Measurements from ENCODE around the gene PSPC1. TPM values are rescaled to one million over a fixed set of nuclear protein-coding genes. Genes with fewer than 3 reads are reported as not detected.
"Not testable (repeated sequence)": the region's sequence is repeated elsewhere in the genome, so short reads cannot be mapped to it uniquely, and the experiment has no call there.

PSPC1 gene
- total RNA-seq, 1 experiment from 2014 or later: 27.1 TPM

GRCh38 chr13:19782049-19782726, 557 bp downstream of the PSPC1 start:
- Histone ChIP-seq H3K4me2 (peak overlapping the region; percentile 88), H3K9me2 (ENCODE audit: insufficient read depth) (no peaks in the 10 kb centered on the region), H3K27me3 (ENCODE audit: insufficient read depth, low read depth) (no peaks in the 10 kb centered on the region), H3K9me3 (ENCODE audit: insufficient read depth, low read depth) (no peaks in the 10 kb centered on the region), H4K20me1 (ENCODE audit: insufficient read depth) (no peaks in the 10 kb centered on the region), H3K4me3 (peak overlapping the region; percentile 100), H3K36me3 (ENCODE audit: low read depth) (peaks cover 4% of the 10 kb centered on the region; the same call in 1 of the 2 replicates), H3F3A (ENCODE audit: insufficient read depth, low read depth) (peaks cover 6% of the 10 kb centered on the region; the same call in 1 of the 2 replicates), H3K79me2 (ENCODE audit: low read depth) (peaks cover 31% of the 10 kb centered on the region), H2AFZ (peak overlapping the region; percentile 83), H3K27ac (peak overlapping the region; percentile 74), H3K4me1 (replicated peaks; ENCODE audit: insufficient read depth) (0 out of 2 replicates have a peak, but pooled peaks cover 11% of the 10 kb centered on the region)
- TF ChIP-seq, protein P1, sequence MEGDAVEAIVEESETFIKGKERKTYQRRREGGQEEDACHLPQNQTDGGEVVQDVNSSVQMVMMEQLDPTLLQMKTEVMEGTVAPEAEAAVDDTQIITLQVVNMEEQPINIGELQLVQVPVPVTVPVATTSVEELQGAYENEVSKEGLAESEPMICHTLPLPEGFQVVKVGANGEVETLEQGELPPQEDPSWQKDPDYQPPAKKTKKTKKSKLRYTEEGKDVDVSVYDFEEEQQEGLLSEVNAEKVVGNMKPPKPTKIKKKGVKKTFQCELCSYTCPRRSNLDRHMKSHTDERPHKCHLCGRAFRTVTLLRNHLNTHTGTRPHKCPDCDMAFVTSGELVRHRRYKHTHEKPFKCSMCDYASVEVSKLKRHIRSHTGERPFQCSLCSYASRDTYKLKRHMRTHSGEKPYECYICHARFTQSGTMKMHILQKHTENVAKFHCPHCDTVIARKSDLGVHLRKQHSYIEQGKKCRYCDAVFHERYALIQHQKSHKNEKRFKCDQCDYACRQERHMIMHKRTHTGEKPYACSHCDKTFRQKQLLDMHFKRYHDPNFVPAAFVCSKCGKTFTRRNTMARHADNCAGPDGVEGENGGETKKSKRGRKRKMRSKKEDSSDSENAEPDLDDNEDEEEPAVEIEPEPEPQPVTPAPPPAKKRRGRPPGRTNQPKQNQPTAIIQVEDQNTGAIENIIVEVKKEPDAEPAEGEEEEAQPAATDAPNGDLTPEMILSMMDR (conservative IDR thresholded peaks at IDR 0.05): no peak
- no peak for TF ChIP-seq EZH2 (IDR thresholded peaks at IDR 0.05; ENCODE audit: low read depth)
- CTCF ChIA-PET: no interaction called here
- DNase-seq: peak in 1 of 2 experiments; percentile 16
- POLR2A ChIA-PET (ENCODE audit: unreplicated experiment): interaction anchor here (0.6 to 0.7 kb wide), 2 partner anchors 11 to 42 kb away, joined by 3 to 7 read pairs; no protein-coding TSS in a partner anchor
- intact Hi-C loops (cut with micrococcal nuclease; ENCODE audit: unreplicated experiment): no loop called here
- TSS peak; percentile 87 for BruUV-seq (replicated peaks)

DNA sequence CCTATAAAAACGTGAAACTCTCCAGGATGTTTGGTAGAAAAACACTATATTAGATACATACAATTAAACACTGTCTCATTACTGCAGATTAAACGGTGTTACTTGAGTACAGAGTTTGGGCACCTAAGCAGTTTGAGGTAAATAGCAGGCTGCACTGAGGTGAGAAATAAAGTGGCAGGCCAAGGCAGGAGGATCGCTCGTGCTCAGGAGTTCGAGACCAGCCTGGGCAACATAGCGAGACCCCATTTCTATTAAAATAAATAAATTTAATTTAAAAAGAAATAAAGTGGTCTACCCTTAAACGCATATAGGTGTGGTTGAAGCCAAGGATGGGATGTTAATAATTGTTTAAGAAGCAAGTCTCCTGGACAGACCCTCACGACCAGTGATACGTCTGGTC, 1.2 kb downstream of the PSPC1 start:
- intact Hi-C loops (cut with micrococcal nuclease; ENCODE audit: unreplicated experiment): no loop called here
- 0 out of 2 replicates have a peak, but pooled peaks cover 11% of the 10 kb centered on the region for H3K4me1 ChIP-seq (replicated peaks; ENCODE audit: insufficient read depth)
- peak overlapping the region; percentile 74 for H3K27ac ChIP-seq
- peaks cover 4% of the 10 kb centered on the region; the same call in 1 of the 2 replicates for H3K36me3 ChIP-seq (ENCODE audit: low read depth)
- H3K9me3 ChIP-seq (ENCODE audit: insufficient read depth, low read depth): no peaks in the 10 kb centered on the region
- POLR2A ChIA-PET (ENCODE audit: unreplicated experiment): no interaction called here
- peaks cover 6% of the 10 kb centered on the region; the same call in 1 of the 2 replicates for H3F3A ChIP-seq (ENCODE audit: insufficient read depth, low read depth)
- peak overlapping the region; percentile 88 for H3K4me2 ChIP-seq
- no TSS peak for BruUV-seq (replicated peaks)
- H3K9me2 ChIP-seq (ENCODE audit: insufficient read depth): no peaks in the 10 kb centered on the region
- H3K27me3 ChIP-seq (ENCODE audit: insufficient read depth, low read depth): no peaks in the 10 kb centered on the region
- DNase-seq: no peak
- H4K20me1 ChIP-seq (ENCODE audit: insufficient read depth): 0 out of 2 replicates have a peak, but pooled peaks cover under 1% of the 10 kb centered on the region
- CTCF ChIA-PET: no interaction called here
- H3K79me2 ChIP-seq (ENCODE audit: low read depth): peaks cover 37% of the 10 kb centered on the region
- no peak overlapping the region for H2AFZ ChIP-seq
- TF ChIP-seq, protein P1 (conservative IDR thresholded peaks at IDR 0.05): no peak
- TF ChIP-seq EZH2 (IDR thresholded peaks at IDR 0.05; ENCODE audit: low read depth): no peak
- H3K4me3 ChIP-seq: peak overlapping the region; percentile 100

GRCh38 chr13:19780753-19781418, 1.9 kb downstream of the PSPC1 start:
- H3K4me3 ChIP-seq: peak overlapping the region; percentile 100
- peak overlapping the region; percentile 43; the same call in 1 of the 2 replicates for H3K27ac ChIP-seq
- H3F3A ChIP-seq (ENCODE audit: insufficient read depth, low read depth); DNase-seq; BruUV-seq (replicated peaks); H3K9me3 ChIP-seq (ENCODE audit: insufficient read depth, low read depth); POLR2A ChIA-PET (ENCODE audit: unreplicated experiment); CTCF ChIA-PET; H3K9me2 ChIP-seq (ENCODE audit: insufficient read depth); H2AFZ ChIP-seq; H4K20me1 ChIP-seq (ENCODE audit: insufficient read depth); intact Hi-C loops (cut with micrococcal nuclease; ENCODE audit: unreplicated experiment); H3K36me3 ChIP-seq (ENCODE audit: low read depth); H3K27me3 ChIP-seq (ENCODE audit: insufficient read depth, low read depth): not testable (repeated sequence)
- H3K79me2 ChIP-seq (ENCODE audit: low read depth): peaks cover 44% of the 10 kb centered on the region
- H3K4me1 ChIP-seq (replicated peaks; ENCODE audit: insufficient read depth): 0 out of 2 replicates have a peak, but pooled peaks cover 11% of the 10 kb centered on the region
- H3K4me2 ChIP-seq: peak overlapping the region; percentile 88
